ENCODE measurements around the gene EHD2. TPM values are rescaled to one million over a fixed set of nuclear protein-coding genes. Genes with fewer than 3 reads are reported as not detected.

EHD2 gene
- total RNA-seq, 2 donors from 2014 or later: 48.7 to 83.2 TPM

- H3K4me3 ChIP-seq: no peak overlapping the region
- no peaks in the 10 kb centered on the region for H3K27me3 ChIP-seq (replicated peaks; ENCODE audit: insufficient read depth)
- no peak overlapping the region for H3K27ac ChIP-seq
- H3K36me3 ChIP-seq: peaks cover 0 to 12% of the 10 kb centered on the region in 2 donors
- intact Hi-C loops (cut with DNase I): no loop called here
- no peaks in the 10 kb centered on the region for H3K4me1 ChIP-seq (replicated peaks)
- whole genome bisulfite sequencing: 90% methylated on average over 12 of the region's 12 CpGs
- TF ChIP-seq POLR2A (IDR thresholded peaks at IDR 0.05) (no peak), POLR2AphosphoS5 (IDR thresholded peaks at IDR 0.05) (no peak), CTCF (IDR thresholded peaks at IDR 0.05) (no peak)
- no peaks in the 10 kb centered on the region for H3K9me3 ChIP-seq
- no peak for DNase-seq (ENCODE audit: low spot score)
Observed at GRCh38 chr19:47675271-47675670, 38.0 kb upstream of the EHD2 start.

DNA sequence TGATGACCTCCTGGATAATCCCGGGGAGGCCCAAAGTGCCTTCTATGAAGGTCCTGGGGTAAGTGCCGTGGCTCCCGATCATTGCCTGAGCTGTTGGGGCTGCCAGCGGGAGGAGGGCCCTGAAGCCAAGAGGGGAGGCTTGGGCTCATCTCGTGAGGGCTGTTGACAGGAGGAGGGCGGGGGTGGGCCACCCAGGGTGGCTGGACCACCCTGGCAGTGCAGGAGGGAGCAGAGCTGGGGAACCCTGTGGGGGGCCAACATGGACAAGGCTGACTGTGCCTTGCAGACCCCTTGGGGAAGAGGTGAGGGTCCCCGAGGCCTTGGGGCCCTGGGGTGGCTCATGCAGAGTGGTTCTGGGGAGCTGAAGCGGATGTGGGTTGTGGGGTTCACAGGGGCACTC lies 37.4 kb upstream of the EHD2 start:
- H3K27ac ChIP-seq: no peak overlapping the region
- no peaks in the 10 kb centered on the region for H3K27me3 ChIP-seq (replicated peaks; ENCODE audit: insufficient read depth)
- intact Hi-C loops (cut with DNase I): no loop called here
- no peaks in the 10 kb centered on the region for H3K4me1 ChIP-seq (replicated peaks)
- peaks cover 0 to 18% of the 10 kb centered on the region in 2 donors for H3K36me3 ChIP-seq
- no peaks in the 10 kb centered on the region for H3K9me3 ChIP-seq
- no peak for TF ChIP-seq POLR2AphosphoS5 (IDR thresholded peaks at IDR 0.05)
- TF ChIP-seq CTCF (IDR thresholded peaks at IDR 0.05): no peak
- TF ChIP-seq POLR2A (IDR thresholded peaks at IDR 0.05): no peak
- no peak overlapping the region for H3K4me3 ChIP-seq
- DNase-seq (ENCODE audit: low spot score): no peak
- WGBS: 77% methylated on average over 8 of the region's 8 CpGs

DNA sequence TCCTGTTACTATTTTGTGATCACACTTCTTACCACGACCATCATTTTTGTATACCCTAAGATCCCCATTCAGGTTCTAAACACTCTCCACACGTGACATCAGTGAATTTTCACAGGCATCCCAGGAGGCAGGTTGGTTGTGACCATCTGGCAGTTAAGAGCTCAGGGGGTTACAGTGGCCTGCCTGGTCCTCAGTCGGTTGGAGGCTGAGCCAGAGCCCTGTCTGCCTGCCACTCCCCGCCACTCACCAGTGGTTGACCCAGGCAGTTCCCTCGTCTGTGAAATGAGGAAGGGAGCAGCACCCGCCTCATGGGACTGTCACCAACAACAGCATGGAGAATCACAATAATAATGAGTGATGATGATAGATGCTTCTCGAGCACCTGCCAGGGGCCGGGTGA lies 36.4 kb upstream of the EHD2 start:
- intact Hi-C loops (cut with DNase I): no loop called here
- DNase-seq (ENCODE audit: low spot score): no peak
- Histone ChIP-seq H3K27ac (no peak overlapping the region), H3K4me3 (no peak overlapping the region), H3K4me1 (replicated peaks) (no peaks in the 10 kb centered on the region), H3K36me3 (peaks cover 0 to 21% of the 10 kb centered on the region in 2 donors), H3K27me3 (replicated peaks; ENCODE audit: insufficient read depth) (no peaks in the 10 kb centered on the region), H3K9me3 (no peaks in the 10 kb centered on the region)
- WGBS: 78% methylated on average over 8 of the region's 8 CpGs
- TF ChIP-seq CTCF (IDR thresholded peaks at IDR 0.05): no peak
- no peak for TF ChIP-seq POLR2AphosphoS5 (IDR thresholded peaks at IDR 0.05)
- TF ChIP-seq POLR2A (IDR thresholded peaks at IDR 0.05): no peak

GRCh38 chr19:47679251-47679900 lies 33.8 kb upstream of the EHD2 start:
- H3K36me3 ChIP-seq: peaks cover 0 to 21% of the 10 kb centered on the region in 2 donors
- intact Hi-C loops (cut with DNase I): no loop called here
- no peak for TF ChIP-seq CTCF (IDR thresholded peaks at IDR 0.05)
- no peak for TF ChIP-seq POLR2A (IDR thresholded peaks at IDR 0.05)
- TF ChIP-seq POLR2AphosphoS5 (IDR thresholded peaks at IDR 0.05): no peak

More at GRCh38 chr19:47679251-47679900, 33.8 kb upstream of the EHD2 start:
- WGBS: 89% methylated on average over 18 of the region's 30 CpGs
- H3K27me3 ChIP-seq (replicated peaks; ENCODE audit: insufficient read depth): no peaks in the 10 kb centered on the region
- no peak overlapping the region for H3K4me3 ChIP-seq
- no peaks in the 10 kb centered on the region for H3K4me1 ChIP-seq (replicated peaks)
- no peak for DNase-seq (ENCODE audit: low spot score)
- H3K27ac ChIP-seq: no peak overlapping the region
- H3K9me3 ChIP-seq: no peaks in the 10 kb centered on the region
